ENCODE measurements around the gene CLCF1.

Gene CLCF1

GRCh38 chr11:67395555-67396258 is 22.3 kb upstream of the CLCF1 start:
- no peak for DNase-seq

GRCh38 chr11:67393990-67394389 is 20.6 kb upstream of the CLCF1 start:
- DNase-seq, result no peak

GRCh38 chr11:67393437-67393836 is 20.0 kb upstream of the CLCF1 start:
- DNase-seq, result no peak

DNA sequence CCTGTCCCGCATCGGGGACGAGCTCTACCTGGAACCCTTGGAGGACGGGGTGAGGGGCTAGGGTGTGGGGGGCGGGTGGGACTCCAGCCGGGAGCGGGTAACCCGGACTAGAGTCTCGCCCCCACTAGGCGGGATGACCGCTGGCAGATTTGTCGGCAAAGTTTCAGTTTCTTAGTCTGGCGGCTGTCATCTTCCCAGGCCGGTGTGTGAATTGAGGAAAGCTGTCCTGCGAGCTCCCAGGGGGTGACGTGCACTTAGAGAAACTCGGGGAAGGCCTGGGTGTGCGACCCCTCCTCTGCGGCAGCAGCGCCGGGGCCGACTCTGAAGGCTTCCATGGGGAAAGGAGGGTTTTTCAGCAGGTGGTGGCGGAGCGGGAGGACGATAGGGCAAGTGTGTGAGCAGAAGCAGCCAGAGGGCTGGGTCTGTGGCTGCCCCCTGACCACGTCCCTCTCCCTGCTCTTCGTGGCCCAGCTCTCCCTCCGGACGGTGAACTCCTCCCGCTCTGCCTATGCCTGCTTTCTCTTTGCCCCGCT is 18.9 kb upstream of the CLCF1 start:
- no peak for DNase-seq

DNA sequence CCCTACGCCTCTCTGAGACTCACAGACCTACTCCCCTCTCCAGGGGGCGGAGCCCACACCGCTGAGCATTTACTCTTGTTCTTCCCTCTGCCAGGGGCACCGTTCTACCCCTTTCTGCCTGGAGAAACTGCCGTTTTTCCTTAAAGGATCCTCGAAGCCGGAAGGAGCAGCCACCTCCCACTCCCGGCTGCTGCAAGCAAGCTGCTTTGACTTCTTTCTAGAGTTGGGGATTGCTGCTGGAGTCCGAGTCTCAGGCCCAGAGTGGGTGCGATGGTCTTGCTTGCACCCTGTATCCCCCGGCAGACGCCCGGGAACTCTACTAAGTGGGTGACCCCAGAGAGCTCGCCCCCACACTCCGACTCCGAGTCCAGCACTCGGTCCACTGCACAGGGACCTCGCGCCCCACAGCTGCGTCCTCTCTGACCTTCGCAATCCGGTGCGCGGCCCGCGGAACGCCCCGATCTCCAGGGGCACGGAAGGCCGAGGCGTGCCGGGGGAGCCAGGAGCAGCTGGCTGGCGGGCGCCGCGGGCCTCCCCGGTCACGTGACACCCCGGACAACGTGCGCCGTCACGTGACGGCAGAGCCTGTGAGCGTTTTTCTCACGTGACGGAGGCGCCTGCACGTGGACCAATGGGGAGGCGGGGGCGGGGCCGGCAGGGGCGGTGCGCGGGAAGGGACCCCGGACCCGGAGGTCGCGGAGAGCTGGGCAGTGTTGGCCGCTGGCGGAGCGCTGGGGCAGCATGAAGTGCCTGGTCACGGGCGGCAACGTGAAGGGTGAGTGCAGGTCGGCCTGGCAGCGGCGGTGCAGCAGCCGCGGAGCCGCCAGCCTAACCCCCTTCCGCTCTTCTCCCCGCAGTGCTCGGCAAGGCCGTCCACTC is 18.1 kb upstream of the CLCF1 start, which contains the start of gene RAD9A:
Gene RAD9A, plus strand, starts transcription at position 683 of the 879 bp plus-strand sequence. Its CDS starts 59 bp downstream, at position 742.
- DNase-seq, result peak; percentile 94

- no peak for DNase-seq
These were observed 17.5 kb upstream of the CLCF1 start for GRCh38 chr11:67390947-67391303.

- no peak for DNase-seq
These were observed 16.1 kb upstream of the CLCF1 start for GRCh38 chr11:67389477-67389876.

GRCh38 chr11:67387518-67387917 is 14.1 kb upstream of the CLCF1 start:
- no peak for DNase-seq

- no peak for DNase-seq
These were observed 13.7 kb upstream of the CLCF1 start for GRCh38 chr11:67387069-67387468.

DNA sequence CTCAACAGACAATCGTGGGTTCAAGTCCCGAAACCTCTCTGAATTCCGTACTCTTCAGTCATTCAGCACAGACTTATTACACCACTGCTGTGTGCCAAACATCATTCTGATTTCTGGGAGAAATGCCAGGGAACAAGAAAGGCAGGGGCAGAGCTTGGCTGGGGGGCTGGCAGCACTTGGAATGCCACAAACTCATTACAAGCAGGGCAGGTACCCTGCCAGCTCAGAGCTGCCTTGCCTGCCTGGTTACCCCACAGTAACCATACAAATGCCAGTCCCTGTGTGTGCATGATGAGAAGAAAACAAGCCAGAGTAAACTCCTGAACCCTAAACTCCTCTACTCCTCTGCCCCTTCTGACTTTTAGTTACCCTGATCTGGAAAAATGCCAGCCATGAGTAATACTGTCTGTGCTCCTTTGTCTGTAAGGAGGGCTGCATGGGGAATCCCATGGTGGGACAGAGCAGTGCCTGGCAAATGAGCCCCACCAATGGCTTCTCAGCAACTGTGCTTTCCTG is 11.5 kb upstream of the CLCF1 start:
- no peak for DNase-seq

DNA sequence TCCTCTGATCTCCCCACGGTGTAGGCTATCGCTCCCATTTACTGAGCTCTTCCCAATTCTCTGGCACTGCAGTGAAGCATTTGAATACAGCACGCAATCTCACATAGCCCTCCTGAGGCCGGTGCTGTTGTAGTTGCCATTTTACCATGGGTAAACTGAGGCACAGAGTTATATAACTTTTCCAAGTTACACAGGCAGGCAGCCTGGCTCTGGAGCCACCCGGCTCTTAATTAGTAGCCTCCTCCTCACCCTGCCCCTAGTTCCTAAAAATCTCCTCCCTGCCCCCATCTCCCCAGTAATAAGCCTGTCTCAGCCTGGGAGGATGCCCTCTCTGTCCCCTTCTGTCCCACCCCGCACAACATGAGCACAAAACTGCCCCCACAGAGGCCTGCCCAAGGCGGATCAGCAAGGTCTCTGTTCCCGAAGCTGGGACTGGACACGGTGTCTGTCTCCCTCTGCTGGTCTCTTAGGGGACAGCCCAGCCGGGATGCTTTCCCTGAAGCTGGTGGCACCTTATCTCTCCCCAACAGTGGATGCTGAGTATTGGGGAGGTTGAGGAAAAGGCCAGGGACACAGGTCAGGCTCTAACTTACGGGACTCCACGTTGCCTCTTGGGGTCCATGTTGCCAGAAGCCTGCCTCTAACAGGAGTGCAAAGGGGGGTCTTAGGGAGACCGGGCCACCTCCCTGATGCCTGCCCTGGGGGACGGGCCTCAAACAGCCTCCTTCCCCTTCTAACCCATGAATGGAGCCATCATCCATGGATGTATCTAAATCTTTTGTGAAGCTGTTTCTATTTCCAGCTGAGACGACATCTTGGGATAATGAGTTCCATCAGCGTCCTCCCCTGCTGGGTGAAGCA is 9.1 kb upstream of the CLCF1 start:
- DNase-seq, result no peak

- no peak for DNase-seq
These were observed 8.0 kb upstream of the CLCF1 start for GRCh38 chr11:67381244-67381972.

DNA sequence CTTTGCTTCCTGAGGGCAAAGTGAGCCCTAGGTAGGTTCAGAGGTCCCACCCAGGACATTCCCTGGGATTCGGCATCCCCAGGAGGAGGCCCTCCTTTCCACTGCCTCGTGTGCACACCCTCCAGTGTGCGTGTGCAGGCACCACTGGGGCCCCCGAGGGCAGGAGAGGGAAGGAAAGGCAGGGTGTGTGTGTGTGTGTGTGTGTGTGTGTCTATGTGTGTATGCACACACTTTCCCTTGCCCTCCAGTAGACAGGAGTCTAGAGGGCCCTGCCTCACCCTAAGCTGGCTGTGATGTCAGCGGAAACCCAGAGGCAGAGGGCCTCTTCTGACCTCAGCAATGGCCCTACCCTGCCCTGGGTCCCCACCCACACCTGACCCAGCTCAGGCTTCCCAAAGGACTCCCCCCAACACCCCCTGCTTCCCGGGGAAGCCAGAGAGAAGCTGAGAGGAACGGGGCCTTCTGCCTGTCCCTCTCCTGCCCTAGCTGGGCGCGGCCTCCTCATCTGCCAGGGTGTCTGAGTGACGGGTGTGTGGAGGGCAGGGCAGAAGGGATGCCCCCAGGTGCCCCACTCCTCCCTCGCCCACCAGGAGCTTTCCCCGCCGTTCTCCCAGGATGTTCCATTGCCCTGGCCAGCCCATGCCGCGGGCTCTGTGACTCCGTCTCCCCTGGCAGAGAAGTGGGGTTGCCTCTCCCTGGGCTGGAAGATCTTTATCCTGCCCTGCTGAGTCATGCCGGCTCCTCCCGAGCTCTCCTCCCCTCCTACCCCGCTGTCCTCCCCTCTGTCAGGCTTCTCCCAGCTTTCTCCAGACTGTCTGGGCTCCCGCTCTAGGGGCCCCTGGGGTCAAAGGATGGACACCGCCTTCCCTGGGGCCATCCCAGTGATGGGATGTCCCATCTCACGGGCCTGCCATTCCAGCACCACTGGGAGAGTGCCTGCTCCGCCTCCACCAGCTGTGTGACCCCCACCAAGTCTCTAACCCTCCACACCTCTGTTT is 6.0 kb upstream of the CLCF1 start:
- no peak for DNase-seq

DNA sequence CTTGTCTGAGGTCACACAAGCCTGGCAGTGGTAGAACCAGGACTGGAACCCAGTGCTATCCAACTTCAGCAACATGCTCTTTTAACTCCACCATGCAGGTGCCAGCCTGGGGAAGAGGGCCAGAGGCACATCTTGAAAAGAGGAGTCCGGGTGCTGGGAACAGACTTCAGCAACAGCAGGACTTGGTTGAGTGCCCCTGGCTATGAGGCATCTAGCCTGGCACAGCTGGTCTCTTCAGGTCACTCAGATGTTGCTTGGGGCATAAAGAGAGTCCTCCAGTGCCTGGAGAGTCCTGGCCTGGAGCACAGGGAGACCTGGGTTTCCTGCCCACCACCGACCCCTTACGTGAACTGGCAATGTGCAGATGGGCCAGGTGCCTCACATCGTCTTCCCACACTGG is 5.1 kb upstream of the CLCF1 start:
- no peak for DNase-seq

DNA sequence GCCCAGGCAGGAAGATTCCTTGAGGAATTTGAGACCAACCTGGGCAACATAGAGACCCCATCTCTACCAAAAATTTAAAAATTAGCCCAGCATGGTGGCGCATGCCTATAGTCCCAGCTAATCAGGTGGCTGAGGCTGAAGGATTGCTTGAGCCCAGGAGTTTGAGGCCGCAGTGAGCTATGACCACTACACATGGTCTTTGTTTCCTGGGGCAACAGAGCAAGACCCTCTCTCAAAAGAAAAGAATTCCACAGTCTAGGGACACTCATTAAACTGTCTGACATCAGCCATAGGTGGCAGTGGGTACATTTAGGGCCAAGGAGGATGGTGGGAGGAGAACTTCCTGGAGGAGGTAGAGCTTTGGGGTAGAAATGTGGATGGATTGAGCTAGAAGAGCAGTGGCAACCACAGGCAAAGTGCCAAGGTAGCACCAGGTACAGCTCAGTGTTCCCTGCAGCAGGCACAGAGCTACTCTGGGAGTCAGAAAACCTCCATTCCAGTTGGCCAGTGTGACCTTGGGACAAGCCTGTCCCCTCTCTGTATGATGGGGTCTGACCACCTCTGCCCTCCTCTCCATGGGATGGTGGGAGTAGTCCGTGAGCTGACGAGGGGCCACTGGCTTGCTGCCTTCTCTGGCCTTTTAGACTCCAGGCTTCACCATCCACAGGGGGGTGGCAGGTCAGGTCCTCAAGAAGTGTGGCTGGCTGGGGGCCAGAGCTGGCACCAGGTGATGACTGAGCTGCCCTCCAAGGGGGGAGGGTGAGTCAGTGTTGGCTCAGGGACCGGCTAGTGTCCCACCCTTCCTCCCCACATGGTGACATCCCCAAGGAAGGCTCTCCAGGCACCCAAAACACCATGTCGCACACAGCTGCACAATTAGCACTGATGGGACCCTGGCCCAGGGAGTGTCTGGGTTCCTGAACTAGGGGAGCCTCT is 3.7 kb upstream of the CLCF1 start:
- no peak for DNase-seq

DNA sequence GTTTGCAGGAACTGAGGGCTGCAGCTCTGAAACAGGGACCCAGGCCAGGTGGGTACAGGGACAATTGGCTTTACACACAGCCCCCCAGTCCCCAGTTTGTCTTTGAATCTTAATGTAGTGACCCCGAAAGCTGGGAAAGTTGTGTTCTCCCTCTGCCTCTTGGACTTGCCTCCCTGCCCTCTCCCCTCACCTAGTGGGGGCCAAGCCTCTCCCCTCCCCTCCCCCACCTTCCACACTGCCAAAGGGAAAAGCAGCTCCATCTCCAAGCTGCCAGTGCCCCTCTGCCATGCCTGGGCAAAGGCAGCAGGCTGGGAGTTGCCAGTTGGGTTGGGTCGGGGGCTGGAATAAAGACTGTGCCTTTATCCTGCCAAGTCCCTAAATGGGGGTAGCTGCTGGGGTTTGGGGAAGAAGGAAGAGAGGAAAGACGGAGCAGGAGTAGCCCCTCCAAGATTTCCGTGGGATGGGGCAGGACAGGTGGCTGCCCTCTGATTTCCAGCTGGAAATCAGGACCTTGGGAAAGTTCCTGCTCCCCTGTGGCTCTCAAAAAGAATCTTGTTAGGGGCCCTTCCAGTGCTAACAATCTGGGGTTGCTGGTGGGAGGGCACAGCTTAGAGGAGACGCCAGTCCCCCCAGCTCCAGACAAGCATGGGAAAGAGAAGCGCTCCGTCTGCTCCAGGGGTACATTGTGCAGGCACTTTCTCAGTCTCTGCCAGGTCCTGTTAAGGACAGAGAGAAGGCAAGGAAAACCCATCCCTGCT is 2.8 kb upstream of the CLCF1 start:
- DNase-seq, result no peak

GRCh38 chr11:67375320-67376055 is 2.1 kb upstream of the CLCF1 start:
- no peak for DNase-seq
